K562 (cell line): ENCODE data around the gene FPGS. TPM values are rescaled to one million over a fixed set of nuclear protein-coding genes. Genes with fewer than 3 reads are reported as not detected.

Experiments used
- CSDE1 ChIP-seq, 2 experiments: fragments of 450-650 bp; IDR thresholded peaks; 2 replicates each; pipeline ENCODE4 v1.6.1; 2016; ENCODE audit warnings: mild to moderate bottlenecking in 1 of 2
- EP400 ChIP-seq: fragments of 450-650 bp; IDR thresholded peaks from 2 replicates; pipeline ENCODE4 v1.6.1; 2017; ENCODE audit warnings: antibody characterized with exemption, mild to moderate bottlenecking, moderate library complexity
- KDM5B ChIP-seq: fragments of 200-600 bp; sonication (generic); IDR thresholded peaks from 2 replicates; pipeline ENCODE4 v1.6.1; 2012; ENCODE audit warnings: low read depth, mild to moderate bottlenecking, moderate library complexity, low read length, control low read depth, inconsistent platforms; ENCODE audit not compliant: insufficient replicate concordance
- NFIX ChIP-seq: fragments of 250-450 bp; sonication (Bioruptor Pico); IDR thresholded peaks from 2 replicates; pipeline ENCODE4 v1.4.0; 2020; ENCODE audit warnings: low read depth, mild to moderate bottlenecking, moderate library complexity
- PHB2 ChIP-seq: fragments of 450-650 bp; IDR thresholded peaks from 2 replicates; pipeline ENCODE4 v1.6.1; 2017; ENCODE audit warnings: low read depth
- RBBP5 ChIP-seq: fragments of 200-600 bp; sonication (generic); IDR thresholded peaks from 2 replicates; pipeline ENCODE4 v1.6.1; 2012; ENCODE audit warnings: borderline replicate concordance, mild to moderate bottlenecking, low read length, control low read depth, inconsistent platforms; ENCODE audit not compliant: insufficient read depth, poor library complexity, severe bottlenecking
- RBM14 ChIP-seq: fragments of 200-400 bp; formaldehyde crosslinking; IDR thresholded peaks from 2 replicates; pipeline ENCODE4 v1.6.1; 2018; ENCODE audit warnings: low read depth, mild to moderate bottlenecking, low read length, moderate library complexity, borderline replicate concordance; ENCODE audit not compliant: insufficient read depth
- ZSCAN29 ChIP-seq: fragments of 450-650 bp; IDR thresholded peaks from 2 replicates; pipeline ENCODE4 v1.6.1; 2017
- polyA plus RNA-seq, 8 experiments: library from polyadenylated mRNA; depleted of rRNA in 4 of 8; stranded (reverse) in 5 of 8; unstranded in 3 of 8; fragments of >200 nt; fragmentation: Nextera tagmentation in 2 of 8; fragmentation: Illumina TruSeq in 1 of 8; extraction: Ambion mirVana in 2 of 8; extraction: Trizol in 1 of 8; gene quantifications; 2 replicates each; pipeline versions ENCODE4 v1.2.1 to v1.2.3, GENCODE V29; 2011 to 2014; ENCODE audit warnings: inconsistent platforms in 1 of 8, missing spikeins in 1 of 8
- total RNA-seq, 7 experiments: library from RNA; depleted of rRNA in 6 of 7; stranded (reverse); fragments of >200 nt in 6 of 7; fragmentation: Illumina TruSeq in 2 of 7; extraction: Trizol in 2 of 7; gene quantifications; 2 replicates each; pipeline versions ENCODE4 v1.2.1 to v1.2.3, GENCODE V29; 2011 to 2021; ENCODE audit warnings: low replicate concordance in 1 of 7
- TF ChIP-seq, protein P1 (sequence below): sonication (generic); formaldehyde crosslinking; IDR thresholded peaks from 2 replicates; pipeline ENCODE4 v1.5.0; 2020; ENCODE audit warnings: missing genetic modification reagents
- TF ChIP-seq, protein P2 (sequence below): fragments of 250-450 bp; sonication (Bioruptor Pico); IDR thresholded peaks from 2 replicates; pipeline ENCODE4 v1.5.0; 2021
- TF ChIP-seq, protein P3 (sequence below): fragments of 450-650 bp; formaldehyde crosslinking; IDR thresholded peaks from 2 replicates; pipeline ENCODE4 v1.4.0; 2020; ENCODE audit warnings: mild to moderate bottlenecking, mixed read lengths
- TF ChIP-seq, protein P4 (sequence below): sonication (generic); formaldehyde crosslinking; IDR thresholded peaks from 2 replicates; pipeline ENCODE4 v1.8.0; 2022; ENCODE audit warnings: missing genetic modification reagents, mild to moderate bottlenecking, borderline replicate concordance
- TF ChIP-seq, protein P5 (sequence below): sonication (generic); formaldehyde crosslinking; IDR thresholded peaks from 2 replicates; pipeline ENCODE4 v1.8.0; 2022; ENCODE audit warnings: missing genetic modification reagents, mild to moderate bottlenecking, moderate library complexity, borderline replicate concordance
- TF ChIP-seq, protein P6 (sequence below): fragments of 250-450 bp; sonication (Bioruptor Pico); IDR thresholded peaks from 2 replicates; pipeline ENCODE4 v1.8.0; 2021; ENCODE audit warnings: mild to moderate bottlenecking, moderate library complexity
- TF ChIP-seq, protein P7 (sequence below): fragments of 450-650 bp; formaldehyde crosslinking; IDR thresholded peaks from 2 replicates; pipeline ENCODE4 v1.4.0; 2020; ENCODE audit warnings: mild to moderate bottlenecking, moderate library complexity

FPGS gene
- total and polyA plus RNA-seq, 9 of the 15 experiments (the other 6 are each of a cell fraction or from before 2014, with no cell fraction given): 0.84 to 86.4 (median 59.2) TPM

DNA sequence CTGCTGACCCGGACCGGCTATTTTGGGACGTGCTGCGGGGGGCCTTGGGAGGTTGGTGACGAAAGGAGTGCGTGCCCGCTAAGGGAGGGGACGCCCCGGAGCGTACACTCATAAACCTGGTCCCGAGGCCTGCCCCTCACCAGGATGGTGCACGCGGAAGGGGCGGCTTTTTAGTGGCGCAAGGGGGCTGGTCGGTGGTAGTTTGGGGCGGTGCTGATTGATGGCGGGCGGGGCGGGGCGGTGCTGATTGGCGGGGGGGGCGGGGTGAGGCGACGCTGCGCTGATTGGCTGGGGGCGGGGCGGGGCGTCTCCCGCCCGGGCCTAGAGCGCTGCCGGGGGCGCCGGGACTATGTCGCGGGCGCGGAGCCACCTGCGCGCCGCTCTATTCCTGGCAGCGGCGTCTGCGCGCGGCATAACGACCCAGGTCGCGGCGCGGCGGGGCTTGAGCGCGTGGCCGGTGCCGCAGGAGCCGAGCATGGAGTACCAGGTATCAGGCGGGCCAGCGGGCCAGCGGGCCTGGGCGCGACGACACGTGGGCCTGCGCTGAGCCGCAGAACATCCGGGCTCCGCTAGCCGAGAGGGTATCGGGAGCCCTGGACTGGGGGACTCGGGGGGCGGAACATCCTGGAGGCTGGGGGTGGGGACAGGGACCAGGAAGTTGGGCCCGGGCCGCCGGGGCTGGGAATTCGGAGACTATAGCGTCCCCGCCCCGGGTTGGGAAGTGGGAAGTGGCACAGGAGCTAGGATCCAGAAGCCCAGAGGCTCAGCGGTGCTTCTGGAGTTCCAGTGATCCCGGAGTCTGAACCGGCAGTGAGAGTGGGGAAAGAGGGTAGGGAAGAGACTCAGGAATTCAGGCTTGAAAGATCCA, at the start of gene FPGS (continued):
- TF ChIP-seq, protein P1, sequence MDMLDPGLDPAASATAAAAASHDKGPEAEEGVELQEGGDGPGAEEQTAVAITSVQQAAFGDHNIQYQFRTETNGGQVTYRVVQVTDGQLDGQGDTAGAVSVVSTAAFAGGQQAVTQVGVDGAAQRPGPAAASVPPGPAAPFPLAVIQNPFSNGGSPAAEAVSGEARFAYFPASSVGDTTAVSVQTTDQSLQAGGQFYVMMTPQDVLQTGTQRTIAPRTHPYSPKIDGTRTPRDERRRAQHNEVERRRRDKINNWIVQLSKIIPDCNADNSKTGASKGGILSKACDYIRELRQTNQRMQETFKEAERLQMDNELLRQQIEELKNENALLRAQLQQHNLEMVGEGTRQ (CRISPR knock-in tag): no peak; the same call in 1 of the 2 replicates
- TF ChIP-seq, protein P2, sequence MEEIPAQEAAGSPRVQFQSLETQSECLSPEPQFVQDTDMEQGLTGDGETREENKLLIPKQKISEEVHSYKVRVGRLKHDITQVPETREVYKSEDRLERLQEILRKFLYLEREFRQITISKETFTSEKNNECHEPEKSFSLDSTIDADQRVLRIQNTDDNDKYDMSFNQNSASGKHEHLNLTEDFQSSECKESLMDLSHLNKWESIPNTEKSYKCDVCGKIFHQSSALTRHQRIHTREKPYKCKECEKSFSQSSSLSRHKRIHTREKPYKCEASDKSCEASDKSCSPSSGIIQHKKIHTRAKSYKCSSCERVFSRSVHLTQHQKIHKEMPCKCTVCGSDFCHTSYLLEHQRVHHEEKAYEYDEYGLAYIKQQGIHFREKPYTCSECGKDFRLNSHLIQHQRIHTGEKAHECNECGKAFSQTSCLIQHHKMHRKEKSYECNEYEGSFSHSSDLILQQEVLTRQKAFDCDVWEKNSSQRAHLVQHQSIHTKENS (CRISPR knock-in tag): no peak
- TF ChIP-seq, protein P3, sequence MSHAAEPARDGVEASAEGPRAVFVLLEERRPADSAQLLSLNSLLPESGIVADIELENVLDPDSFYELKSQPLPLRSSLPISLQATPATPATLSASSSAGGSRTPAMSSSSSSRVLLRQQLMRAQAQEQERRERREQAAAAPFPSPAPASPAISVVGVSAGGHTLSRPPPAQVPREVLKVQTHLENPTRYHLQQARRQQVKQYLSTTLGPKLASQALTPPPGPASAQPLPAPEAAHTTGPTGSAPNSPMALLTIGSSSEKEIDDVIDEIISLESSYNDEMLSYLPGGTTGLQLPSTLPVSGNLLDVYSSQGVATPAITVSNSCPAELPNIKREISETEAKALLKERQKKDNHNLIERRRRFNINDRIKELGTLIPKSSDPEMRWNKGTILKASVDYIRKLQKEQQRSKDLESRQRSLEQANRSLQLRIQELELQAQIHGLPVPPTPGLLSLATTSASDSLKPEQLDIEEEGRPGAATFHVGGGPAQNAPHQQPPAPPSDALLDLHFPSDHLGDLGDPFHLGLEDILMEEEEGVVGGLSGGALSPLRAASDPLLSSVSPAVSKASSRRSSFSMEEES (CRISPR knock-in tag): no peak
- TF ChIP-seq, protein P4, sequence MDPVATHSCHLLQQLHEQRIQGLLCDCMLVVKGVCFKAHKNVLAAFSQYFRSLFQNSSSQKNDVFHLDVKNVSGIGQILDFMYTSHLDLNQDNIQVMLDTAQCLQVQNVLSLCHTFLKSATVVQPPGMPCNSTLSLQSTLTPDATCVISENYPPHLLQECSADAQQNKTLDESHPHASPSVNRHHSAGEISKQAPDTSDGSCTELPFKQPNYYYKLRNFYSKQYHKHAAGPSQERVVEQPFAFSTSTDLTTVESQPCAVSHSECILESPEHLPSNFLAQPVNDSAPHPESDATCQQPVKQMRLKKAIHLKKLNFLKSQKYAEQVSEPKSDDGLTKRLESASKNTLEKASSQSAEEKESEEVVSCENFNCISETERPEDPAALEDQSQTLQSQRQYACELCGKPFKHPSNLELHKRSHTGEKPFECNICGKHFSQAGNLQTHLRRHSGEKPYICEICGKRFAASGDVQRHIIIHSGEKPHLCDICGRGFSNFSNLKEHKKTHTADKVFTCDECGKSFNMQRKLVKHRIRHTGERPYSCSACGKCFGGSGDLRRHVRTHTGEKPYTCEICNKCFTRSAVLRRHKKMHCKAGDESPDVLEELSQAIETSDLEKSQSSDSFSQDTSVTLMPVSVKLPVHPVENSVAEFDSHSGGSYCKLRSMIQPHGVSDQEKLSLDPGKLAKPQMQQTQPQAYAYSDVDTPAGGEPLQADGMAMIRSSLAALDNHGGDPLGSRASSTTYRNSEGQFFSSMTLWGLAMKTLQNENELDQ (CRISPR knock-in tag): no peak
- TF ChIP-seq RBM14 (no peak), NFIX (CRISPR knock-in tag) (no peak), EP400 (peak; percentile 95), ZSCAN29 (no peak), KDM5B (peak; percentile 85), RBBP5 (peak; percentile 78), CSDE1 (IDR thresholded peaks at IDR 0.05) (no peak), PHB2 (peak; percentile 4; the same call in 1 of the 2 replicates)
- TF ChIP-seq, protein P5, sequence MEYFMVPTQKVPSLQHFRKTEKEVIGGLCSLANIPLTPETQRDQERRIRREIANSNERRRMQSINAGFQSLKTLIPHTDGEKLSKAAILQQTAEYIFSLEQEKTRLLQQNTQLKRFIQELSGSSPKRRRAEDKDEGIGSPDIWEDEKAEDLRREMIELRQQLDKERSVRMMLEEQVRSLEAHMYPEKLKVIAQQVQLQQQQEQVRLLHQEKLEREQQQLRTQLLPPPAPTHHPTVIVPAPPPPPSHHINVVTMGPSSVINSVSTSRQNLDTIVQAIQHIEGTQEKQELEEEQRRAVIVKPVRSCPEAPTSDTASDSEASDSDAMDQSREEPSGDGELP: no peak
- TF ChIP-seq, protein P6, sequence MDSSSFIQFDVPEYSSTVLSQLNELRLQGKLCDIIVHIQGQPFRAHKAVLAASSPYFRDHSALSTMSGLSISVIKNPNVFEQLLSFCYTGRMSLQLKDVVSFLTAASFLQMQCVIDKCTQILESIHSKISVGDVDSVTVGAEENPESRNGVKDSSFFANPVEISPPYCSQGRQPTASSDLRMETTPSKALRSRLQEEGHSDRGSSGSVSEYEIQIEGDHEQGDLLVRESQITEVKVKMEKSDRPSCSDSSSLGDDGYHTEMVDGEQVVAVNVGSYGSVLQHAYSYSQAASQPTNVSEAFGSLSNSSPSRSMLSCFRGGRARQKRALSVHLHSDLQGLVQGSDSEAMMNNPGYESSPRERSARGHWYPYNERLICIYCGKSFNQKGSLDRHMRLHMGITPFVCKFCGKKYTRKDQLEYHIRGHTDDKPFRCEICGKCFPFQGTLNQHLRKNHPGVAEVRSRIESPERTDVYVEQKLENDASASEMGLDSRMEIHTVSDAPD: no peak
- TF ChIP-seq, protein P7, sequence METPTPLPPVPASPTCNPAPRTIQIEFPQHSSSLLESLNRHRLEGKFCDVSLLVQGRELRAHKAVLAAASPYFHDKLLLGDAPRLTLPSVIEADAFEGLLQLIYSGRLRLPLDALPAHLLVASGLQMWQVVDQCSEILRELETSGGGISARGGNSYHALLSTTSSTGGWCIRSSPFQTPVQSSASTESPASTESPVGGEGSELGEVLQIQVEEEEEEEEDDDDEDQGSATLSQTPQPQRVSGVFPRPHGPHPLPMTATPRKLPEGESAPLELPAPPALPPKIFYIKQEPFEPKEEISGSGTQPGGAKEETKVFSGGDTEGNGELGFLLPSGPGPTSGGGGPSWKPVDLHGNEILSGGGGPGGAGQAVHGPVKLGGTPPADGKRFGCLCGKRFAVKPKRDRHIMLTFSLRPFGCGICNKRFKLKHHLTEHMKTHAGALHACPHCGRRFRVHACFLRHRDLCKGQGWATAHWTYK: peak; percentile 30; the same call in 1 of the 2 replicates
